ENCODE results near the gene ZNF774.

The ZNF774 gene

GRCh38 chr15:90388462-90389380 lies 36.6 kb downstream of the ZNF774 start:
- no peak for FAIRE-seq
- no peak for DNase-seq (ENCODE audit: insufficient read length, low spot score)
- TF ChIP-seq, protein P1, sequence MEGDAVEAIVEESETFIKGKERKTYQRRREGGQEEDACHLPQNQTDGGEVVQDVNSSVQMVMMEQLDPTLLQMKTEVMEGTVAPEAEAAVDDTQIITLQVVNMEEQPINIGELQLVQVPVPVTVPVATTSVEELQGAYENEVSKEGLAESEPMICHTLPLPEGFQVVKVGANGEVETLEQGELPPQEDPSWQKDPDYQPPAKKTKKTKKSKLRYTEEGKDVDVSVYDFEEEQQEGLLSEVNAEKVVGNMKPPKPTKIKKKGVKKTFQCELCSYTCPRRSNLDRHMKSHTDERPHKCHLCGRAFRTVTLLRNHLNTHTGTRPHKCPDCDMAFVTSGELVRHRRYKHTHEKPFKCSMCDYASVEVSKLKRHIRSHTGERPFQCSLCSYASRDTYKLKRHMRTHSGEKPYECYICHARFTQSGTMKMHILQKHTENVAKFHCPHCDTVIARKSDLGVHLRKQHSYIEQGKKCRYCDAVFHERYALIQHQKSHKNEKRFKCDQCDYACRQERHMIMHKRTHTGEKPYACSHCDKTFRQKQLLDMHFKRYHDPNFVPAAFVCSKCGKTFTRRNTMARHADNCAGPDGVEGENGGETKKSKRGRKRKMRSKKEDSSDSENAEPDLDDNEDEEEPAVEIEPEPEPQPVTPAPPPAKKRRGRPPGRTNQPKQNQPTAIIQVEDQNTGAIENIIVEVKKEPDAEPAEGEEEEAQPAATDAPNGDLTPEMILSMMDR (IDR thresholded peaks at IDR 0.05; ENCODE audit: insufficient read depth, missing control alignments) = no peak

DNA sequence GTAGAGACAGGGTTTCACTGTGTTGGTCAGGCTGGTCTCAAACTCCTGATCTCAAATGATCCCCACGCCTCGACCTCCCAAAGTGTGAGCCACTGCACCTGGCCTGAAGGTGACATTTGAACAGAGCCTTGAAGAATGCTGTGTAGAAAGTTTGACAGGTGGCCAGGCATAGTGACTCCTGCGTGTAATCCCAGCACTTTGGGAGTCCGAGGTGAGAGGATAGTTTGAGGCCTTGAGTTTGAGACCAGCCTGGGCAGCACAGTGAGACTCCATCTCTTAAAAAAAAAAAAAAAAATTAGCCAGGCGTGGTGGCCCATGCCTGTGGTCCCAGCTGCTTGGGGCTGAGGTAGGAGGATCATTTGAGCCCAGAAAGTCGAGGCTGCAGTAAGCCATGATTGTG lies 37.4 kb downstream of the ZNF774 start:
- FAIRE-seq = no peak
- DNase-seq (ENCODE audit: insufficient read length, low spot score) = no peak
- TF ChIP-seq, protein P1 (IDR thresholded peaks at IDR 0.05; ENCODE audit: insufficient read depth, missing control alignments) = no peak

DNA sequence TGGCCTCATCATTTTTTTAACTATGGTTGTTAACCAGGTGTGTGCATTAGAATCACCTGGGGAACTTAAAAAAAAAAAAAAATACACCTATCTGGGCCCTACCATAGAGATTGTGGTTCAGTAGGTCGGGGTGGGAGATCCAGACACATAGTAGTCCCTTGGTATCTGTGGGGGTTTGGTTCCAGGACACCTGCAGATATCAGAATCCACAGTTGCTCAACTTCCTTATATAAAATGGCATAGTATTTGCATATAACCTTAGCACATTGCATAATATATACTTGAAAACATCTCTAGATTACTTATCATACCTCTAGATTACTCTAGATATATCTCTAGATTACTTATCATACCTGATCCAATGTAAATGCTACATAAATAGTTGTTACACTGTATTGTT lies 41.0 kb downstream of the ZNF774 start:
- DNase-seq (ENCODE audit: insufficient read length, low spot score) = no peak
- TF ChIP-seq, protein P1 (IDR thresholded peaks at IDR 0.05; ENCODE audit: insufficient read depth, missing control alignments) = no peak
- no peak for FAIRE-seq

DNA sequence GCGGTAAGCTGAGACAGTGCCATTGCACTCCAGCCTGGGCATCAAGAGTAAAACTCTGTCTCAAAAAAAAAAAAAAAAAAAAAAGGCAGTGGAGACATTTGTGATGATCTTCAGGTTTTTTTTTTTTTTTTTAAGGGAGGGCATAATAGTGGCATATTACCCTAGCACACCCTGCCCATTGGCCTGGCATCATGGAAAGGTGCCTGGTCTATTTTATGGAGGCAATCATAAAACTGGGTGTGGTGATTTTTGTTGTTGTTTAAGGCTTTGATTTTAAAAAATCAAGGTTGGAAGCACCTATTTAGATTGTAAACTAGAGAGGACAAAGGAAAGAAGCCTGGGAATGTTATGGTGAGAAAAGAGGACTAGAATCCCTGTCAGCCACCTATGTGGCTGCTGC lies 42.0 kb downstream of the ZNF774 start:
- DNase-seq (ENCODE audit: insufficient read length, low spot score) = no peak
- no peak for FAIRE-seq
- TF ChIP-seq, protein P1 (IDR thresholded peaks at IDR 0.05; ENCODE audit: insufficient read depth, missing control alignments) = no peak

- TF ChIP-seq, protein P1 (IDR thresholded peaks at IDR 0.05; ENCODE audit: insufficient read depth, missing control alignments) = no peak
- no peak for FAIRE-seq
Observed at GRCh38 chr15:90394748-90395442, 42.8 kb downstream of the ZNF774 start.

GRCh38 chr15:90396321-90396720 lies 44.2 kb downstream of the ZNF774 start:
- TF ChIP-seq, protein P1 (IDR thresholded peaks at IDR 0.05; ENCODE audit: insufficient read depth, missing control alignments) = no peak
- DNase-seq (ENCODE audit: insufficient read length, low spot score) (no peak), FAIRE-seq (no peak)

More at GRCh38 chr15:90394748-90395442, 42.8 kb downstream of the ZNF774 start:
- DNase-seq (ENCODE audit: insufficient read length, low spot score) = no peak

Measured in D721Med (cell line).